Osteocyte (in vitro differentiated cells): ENCODE data around the gene MRGPRF. TPM values are rescaled to one million over a fixed set of nuclear protein-coding genes. Genes with fewer than 3 reads are reported as not detected.

Experiments
- DNase-seq: peaks from one replicate; pipeline ENCODE4 v3.0.0; 2021; ENCODE audit warnings: mixed read lengths; ENCODE audit not compliant: unreplicated experiment; ENCODE audit errors: extremely low spot score
- H3K27ac Mint-ChIP-seq: one replicate; pipeline ENCODE4 v1.8.0; 2021; ENCODE audit warnings: mild to moderate bottlenecking, mixed read lengths; ENCODE audit not compliant: unreplicated experiment
- H3K27me3 Mint-ChIP-seq: one replicate; pipeline ENCODE4 v1.8.0; 2021; ENCODE audit warnings: mixed read lengths; ENCODE audit not compliant: unreplicated experiment
- H3K36me3 Mint-ChIP-seq: one replicate; pipeline ENCODE4 v1.8.0; 2021; ENCODE audit warnings: mixed read lengths; ENCODE audit not compliant: unreplicated experiment
- H3K4me1 Mint-ChIP-seq: one replicate; pipeline ENCODE4 v1.8.0; 2021; ENCODE audit warnings: mixed read lengths; ENCODE audit not compliant: unreplicated experiment
- H3K4me3 Mint-ChIP-seq: one replicate; pipeline ENCODE4 v1.8.0; 2021; ENCODE audit warnings: mild to moderate bottlenecking, moderate library complexity, mixed read lengths; ENCODE audit not compliant: unreplicated experiment
- H3K9me3 Mint-ChIP-seq: one replicate; pipeline ENCODE4 v1.8.0; 2021; ENCODE audit warnings: mixed read lengths; ENCODE audit not compliant: unreplicated experiment
- total RNA-seq: library from RNA; stranded (reverse); gene quantifications from 2 replicates; pipeline ENCODE4 v1.2.1, GENCODE V29; 2021
- TF ChIP-seq, protein P1 (sequence below): fragments of 200-600 bp; sonication (generic); IDR thresholded peaks from 2 replicates; pipeline ENCODE4 v1.5.0; 2021; ENCODE audit warnings: antibody characterized with exemption, mild to moderate bottlenecking, moderate library complexity

Gene MRGPRF
- total RNA-seq, 1 donor from 2014 or later, result 7.0 TPM

DNA sequence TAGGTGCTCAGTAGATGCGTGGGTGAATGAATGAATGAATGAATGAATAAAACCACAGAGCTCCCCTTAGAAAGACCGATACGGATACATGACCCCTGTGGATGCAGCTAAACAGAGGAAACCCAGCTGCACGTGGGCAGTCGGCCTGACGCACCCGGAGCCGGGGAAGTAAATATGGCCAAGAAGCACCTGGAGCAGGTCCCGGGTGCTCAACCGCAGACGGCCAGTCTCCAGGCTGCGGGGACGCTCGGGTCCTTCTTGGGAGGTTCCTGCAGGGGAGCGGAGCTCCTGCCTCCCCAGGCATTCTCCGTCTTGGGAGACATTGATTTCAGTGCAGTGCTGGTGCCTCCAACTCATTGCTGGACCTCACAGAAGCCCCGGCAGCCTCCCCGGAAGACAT is 24.0 kb upstream of the MRGPRF start:
- Mint-ChIP-seq H3K36me3 (no peaks in the 10 kb centered on the region), H3K9me3 (no peaks in the 10 kb centered on the region), H3K4me3 (no peak overlapping the region), H3K4me1 (peaks cover 26% of the 10 kb centered on the region), H3K27me3 (no peaks in the 10 kb centered on the region), H3K27ac (no peak overlapping the region)
- no peak for DNase-seq
- TF ChIP-seq, protein P1, sequence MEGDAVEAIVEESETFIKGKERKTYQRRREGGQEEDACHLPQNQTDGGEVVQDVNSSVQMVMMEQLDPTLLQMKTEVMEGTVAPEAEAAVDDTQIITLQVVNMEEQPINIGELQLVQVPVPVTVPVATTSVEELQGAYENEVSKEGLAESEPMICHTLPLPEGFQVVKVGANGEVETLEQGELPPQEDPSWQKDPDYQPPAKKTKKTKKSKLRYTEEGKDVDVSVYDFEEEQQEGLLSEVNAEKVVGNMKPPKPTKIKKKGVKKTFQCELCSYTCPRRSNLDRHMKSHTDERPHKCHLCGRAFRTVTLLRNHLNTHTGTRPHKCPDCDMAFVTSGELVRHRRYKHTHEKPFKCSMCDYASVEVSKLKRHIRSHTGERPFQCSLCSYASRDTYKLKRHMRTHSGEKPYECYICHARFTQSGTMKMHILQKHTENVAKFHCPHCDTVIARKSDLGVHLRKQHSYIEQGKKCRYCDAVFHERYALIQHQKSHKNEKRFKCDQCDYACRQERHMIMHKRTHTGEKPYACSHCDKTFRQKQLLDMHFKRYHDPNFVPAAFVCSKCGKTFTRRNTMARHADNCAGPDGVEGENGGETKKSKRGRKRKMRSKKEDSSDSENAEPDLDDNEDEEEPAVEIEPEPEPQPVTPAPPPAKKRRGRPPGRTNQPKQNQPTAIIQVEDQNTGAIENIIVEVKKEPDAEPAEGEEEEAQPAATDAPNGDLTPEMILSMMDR, result no peak

DNA sequence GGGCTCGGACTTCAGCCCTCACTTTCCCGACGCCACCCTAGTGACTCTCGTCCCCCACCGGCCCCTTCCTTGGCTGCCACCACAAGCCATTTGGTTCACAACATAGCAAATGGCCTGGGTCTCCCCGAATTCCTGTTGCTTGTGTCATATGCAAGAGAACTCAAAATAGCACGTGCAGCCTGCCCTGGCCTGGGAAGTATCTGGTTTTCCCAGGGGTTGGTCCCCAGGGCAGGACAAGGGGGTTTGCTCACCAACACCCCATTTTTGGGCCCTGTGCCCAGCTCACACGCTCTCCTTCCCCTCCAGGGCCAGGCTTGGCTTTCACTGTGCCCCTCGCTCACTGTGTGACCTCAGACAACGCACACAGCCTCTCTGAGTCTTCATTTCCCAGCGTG is 22.9 kb upstream of the MRGPRF start:
- H3K27ac Mint-ChIP-seq, result no peak overlapping the region
- no peaks in the 10 kb centered on the region for H3K9me3 Mint-ChIP-seq
- H3K4me1 Mint-ChIP-seq, result peaks cover 19% of the 10 kb centered on the region
- TF ChIP-seq, protein P1, result no peak
- no peak overlapping the region for H3K4me3 Mint-ChIP-seq
- no peaks in the 10 kb centered on the region for H3K36me3 Mint-ChIP-seq
- peaks cover 5% of the 10 kb centered on the region for H3K27me3 Mint-ChIP-seq
- DNase-seq, result no peak

DNA sequence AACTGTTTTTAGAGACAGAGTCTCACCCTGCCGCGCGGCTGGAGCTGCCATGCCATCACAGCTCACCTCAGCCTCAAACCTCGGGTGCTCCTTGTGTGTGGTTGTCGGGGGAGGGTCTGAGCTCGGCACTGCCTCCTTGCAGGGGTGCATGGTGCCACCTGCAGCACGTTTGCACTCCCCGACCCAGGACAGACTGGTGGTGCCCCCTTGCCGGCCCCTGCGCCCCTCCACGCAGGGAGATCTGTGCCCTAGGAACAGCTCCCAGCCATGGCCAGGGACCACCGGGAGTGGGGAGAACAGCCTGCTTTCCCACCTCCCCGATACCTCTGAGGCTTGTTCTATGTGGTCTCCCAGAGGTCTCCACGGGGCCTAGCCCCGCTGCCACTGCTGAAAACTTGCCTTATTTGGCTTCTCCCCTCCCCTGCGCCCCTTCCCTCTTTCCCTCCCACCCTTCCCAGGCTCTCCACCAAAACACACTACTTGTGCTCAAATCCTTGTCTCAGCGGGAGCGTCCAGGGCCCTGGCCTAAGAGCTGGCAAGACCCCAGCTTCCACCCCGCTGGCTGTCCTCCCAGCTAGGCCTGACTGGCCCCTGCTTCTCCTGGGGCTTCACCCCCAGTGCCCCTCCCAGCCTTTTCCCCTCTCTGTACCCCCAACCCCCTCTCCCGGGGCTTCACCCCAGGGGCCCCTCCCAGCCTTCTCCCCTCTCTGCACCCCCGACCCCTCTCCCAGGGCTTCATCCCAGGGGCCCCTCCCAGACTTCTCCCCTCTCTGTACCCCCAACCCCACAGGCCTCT is 22.3 kb upstream of the MRGPRF start:
- no peak overlapping the region for H3K4me3 Mint-ChIP-seq
- peaks cover 13% of the 10 kb centered on the region for H3K4me1 Mint-ChIP-seq
- H3K27me3 Mint-ChIP-seq, result peaks cover 5% of the 10 kb centered on the region
- H3K27ac Mint-ChIP-seq, result no peak overlapping the region
- TF ChIP-seq, protein P1, result no peak
- H3K36me3 Mint-ChIP-seq, result no peaks in the 10 kb centered on the region
- DNase-seq, result no peak
- H3K9me3 Mint-ChIP-seq, result no peaks in the 10 kb centered on the region

DNA sequence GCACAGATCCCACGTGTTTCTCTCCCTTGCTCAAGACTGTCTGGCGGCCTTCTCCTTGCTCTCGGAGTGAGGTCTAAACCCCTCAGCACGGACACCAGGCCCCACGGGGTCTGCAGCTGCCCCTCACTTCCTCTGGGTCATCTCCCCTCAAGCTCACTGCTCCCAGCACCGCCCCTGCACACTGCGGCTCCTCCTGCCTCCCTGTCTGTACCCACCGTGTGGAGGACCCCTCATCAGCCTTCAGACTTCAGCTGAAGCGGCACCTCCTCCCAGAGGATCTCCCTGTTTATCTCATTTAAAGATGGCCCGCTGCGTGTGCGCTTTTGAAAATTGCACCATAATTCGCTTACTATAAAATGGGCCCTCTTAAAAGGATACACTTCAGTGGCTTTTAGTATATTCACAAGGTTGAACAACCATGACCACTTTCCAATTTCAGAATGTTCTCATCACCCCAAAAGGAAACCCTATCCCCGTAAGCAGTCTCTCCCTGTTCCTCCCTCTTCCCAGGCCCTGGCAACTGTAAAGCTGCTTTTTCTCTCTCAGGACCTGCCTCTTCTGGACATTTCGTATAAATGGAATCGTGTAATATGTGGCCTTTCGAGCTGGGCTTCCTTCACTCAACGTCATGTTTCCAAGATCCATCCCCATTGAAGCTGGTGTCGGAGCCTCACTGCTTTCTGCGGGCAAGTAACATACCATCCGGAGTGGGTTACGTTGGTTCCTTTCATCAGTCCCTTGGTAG is 21.2 kb upstream of the MRGPRF start:
- H3K27ac Mint-ChIP-seq, result no peak overlapping the region
- H3K36me3 Mint-ChIP-seq, result no peaks in the 10 kb centered on the region
- H3K27me3 Mint-ChIP-seq, result peaks cover 5% of the 10 kb centered on the region
- H3K4me1 Mint-ChIP-seq, result peaks cover 5% of the 10 kb centered on the region
- H3K9me3 Mint-ChIP-seq, result no peaks in the 10 kb centered on the region
- DNase-seq, result no peak
- TF ChIP-seq, protein P1, result no peak
- H3K4me3 Mint-ChIP-seq, result no peak overlapping the region

DNA sequence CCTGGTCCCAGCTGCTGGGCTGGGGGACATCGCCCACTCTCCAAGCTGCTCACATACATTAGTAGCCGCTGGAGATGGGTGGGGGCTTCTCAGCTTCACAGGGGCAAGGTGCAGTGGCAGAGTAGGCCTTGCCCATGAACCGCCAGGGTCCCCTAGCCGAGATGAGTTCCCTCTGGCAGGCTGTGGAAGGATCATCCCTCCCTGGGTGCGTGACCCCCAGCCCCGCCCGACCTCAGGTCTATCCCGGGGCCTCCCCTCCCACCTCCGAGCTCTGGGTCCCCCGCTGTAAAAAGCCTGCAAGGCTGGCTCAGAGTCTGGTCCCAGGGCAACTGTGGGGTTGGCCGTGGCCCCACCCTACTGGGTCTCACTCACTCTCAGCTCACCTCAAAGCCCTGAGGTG is 20.4 kb upstream of the MRGPRF start:
- H3K4me3 Mint-ChIP-seq, result no peak overlapping the region
- no peak overlapping the region for H3K27ac Mint-ChIP-seq
- H3K9me3 Mint-ChIP-seq, result no peaks in the 10 kb centered on the region
- TF ChIP-seq, protein P1, result no peak
- peaks cover 5% of the 10 kb centered on the region for H3K27me3 Mint-ChIP-seq
- no peaks in the 10 kb centered on the region for H3K36me3 Mint-ChIP-seq
- no peak for DNase-seq
- H3K4me1 Mint-ChIP-seq, result peaks cover 5% of the 10 kb centered on the region
